HCT116 (cell line): ENCODE data around the gene TSPEAR. TPM values are rescaled to one million over a fixed set of nuclear protein-coding genes. Genes with fewer than 3 reads are reported as not detected.

ENCODE experiments used
- ATAC-seq: fragments of 200-7000 bp; cut with Tn5 transposase; 2 replicates; pipeline ENCODE4 v1.9.1; 2020; ENCODE audit warnings: mild to moderate bottlenecking, moderate library complexity
- BruUV-seq: library from RNA; stranded (reverse); fragments of 400-500 nt; replicated peaks from 2 replicates; lab custom pipeline; 2021; lab: Mats Ljungman, UMichigan
- CTCF ChIA-PET: fragments of 300-600 bp; sonication (Branson Sonifier 250); formaldehyde crosslinking; loops from one replicate; lab custom pipeline; 2021; ENCODE audit warnings: antibody characterized with exemption; lab: Charles Lee
- POLR2A ChIA-PET: fragments of 300-600, 350-600 bp; sonication (Branson Sonifier 250); formaldehyde crosslinking; loops from one replicate; lab custom pipeline; 2021; ENCODE audit warnings: antibody characterized with exemption; lab: Charles Lee
- RAD21 ChIA-PET, 2 experiments: fragments of 300-600 bp; sonication (Branson Sonifier 250); formaldehyde crosslinking; loops; one replicate each; lab custom pipeline; 2023; ENCODE audit warnings: low total read pairs in 2 of 2; ENCODE audit not compliant: uncharacterized antibody in 2 of 2, unreplicated experiment in 2 of 2, low non-redundant PET in 1 of 2; lab: Charles Lee
- DNase-seq: peaks from one replicate; pipeline ENCODE4 v3.0.0-alpha.2; 2010; ENCODE audit warnings: low read depth, low spot score
- H2AFZ ChIP-seq: fragments of 200-600 bp; shearing (Covaris generic), sonication (generic); 2 replicates; pipeline ENCODE4 v1.6.1; 2017; ENCODE audit warnings: low read depth, mixed run types, mixed read lengths, antibody characterized with exemption, low read length; ENCODE audit not compliant: poor library complexity, severe bottlenecking
- H3K27ac ChIP-seq: 2 replicates; pipeline ENCODE4 v1.5.1; 2012; ENCODE audit warnings: low read depth, low read length
- H3K27me3 ChIP-seq: fragments of 200-600 bp; sonication (generic); 2 replicates; pipeline ENCODE4 v1.6.1; 2016; ENCODE audit warnings: mixed run types, low read length, mixed read lengths; ENCODE audit not compliant: insufficient read depth
- H3K36me3 ChIP-seq, 2 experiments: fragments of 200-500 bp in 1 of 2; fragments of 200-600 bp in 1 of 2; sonication (Bioruptor generic) in 1 of 2; sonication (generic) in 1 of 2; 2 replicates each; pipeline versions ENCODE4 v1.5.1 to v1.6.1; 2014 to 2016; ENCODE audit warnings: low read length in 2 of 2, inconsistent platforms in 1 of 2, mixed read lengths in 1 of 2, mixed run types in 1 of 2; ENCODE audit not compliant: insufficient read depth in 2 of 2, control insufficient read depth in 1 of 2
- H3K4me1 ChIP-seq, 2 experiments: fragments of 200-600 bp in 1 of 2; sonication (generic) in 1 of 2; 2 replicates each; pipeline versions ENCODE4 v1.5.1 to v1.6.1; 2012 to 2017; ENCODE audit warnings: low read length in 2 of 2, inconsistent platforms in 1 of 2, mild to moderate bottlenecking in 1 of 2, mixed read lengths in 1 of 2, mixed run types in 1 of 2, moderate library complexity in 1 of 2; ENCODE audit not compliant: insufficient read depth in 2 of 2, control insufficient read depth in 1 of 2
- H3K4me2 ChIP-seq: fragments of 200-600 bp; sonication (generic); 2 replicates; pipeline ENCODE4 v1.6.1; 2017; ENCODE audit warnings: mixed run types, low read length, mixed read lengths
- H3K4me3 ChIP-seq, 2 experiments: fragments of 200-600 bp in 1 of 2; sonication (generic) in 1 of 2; replicated peaks in 1 of 2; 2 replicates each; pipeline ENCODE4 v1.5.1; 2011 to 2016; ENCODE audit warnings: low read length in 2 of 2, control low read depth in 1 of 2, low read depth in 1 of 2, mild to moderate bottlenecking in 1 of 2, mixed read lengths in 1 of 2, mixed run types in 1 of 2
- H3K79me2 ChIP-seq: fragments of 200-600 bp; sonication (generic); 2 replicates; pipeline ENCODE4 v1.6.1; 2017; ENCODE audit warnings: mild to moderate bottlenecking, mixed run types, low read length, moderate library complexity, mixed read lengths; ENCODE audit not compliant: insufficient read depth
- H3K9ac ChIP-seq: fragments of 200-600 bp; sonication (generic); 2 replicates; pipeline ENCODE4 v1.6.1; 2016; ENCODE audit warnings: low read length, mixed read lengths
- H3K9me2 ChIP-seq: fragments of 200-600 bp; sonication (generic), shearing (Covaris generic); 2 replicates; pipeline ENCODE4 v1.6.1; 2017; ENCODE audit warnings: mixed run types, mild to moderate bottlenecking, moderate library complexity; ENCODE audit not compliant: insufficient read depth
- H3K9me3 ChIP-seq, 2 experiments: fragments of 200-500 bp in 1 of 2; fragments of 200-600 bp in 1 of 2; sonication (Bioruptor generic) in 1 of 2; sonication (generic) in 1 of 2; 2 replicates each; pipeline ENCODE4 v1.6.1; 2014 to 2017; ENCODE audit warnings: low read length in 2 of 2, mixed read lengths in 2 of 2, inconsistent platforms in 1 of 2, low read depth in 1 of 2, mild to moderate bottlenecking in 1 of 2, mixed run types in 1 of 2, moderate library complexity in 1 of 2; ENCODE audit not compliant: control insufficient read depth in 1 of 2, insufficient read depth in 1 of 2
- H4K20me1 ChIP-seq: fragments of 200-600 bp; sonication (generic), shearing (Covaris generic); 2 replicates; pipeline ENCODE4 v1.6.1; 2017; ENCODE audit warnings: mixed run types, mild to moderate bottlenecking, moderate library complexity; ENCODE audit not compliant: insufficient read depth
- CEBPB ChIP-seq: IDR thresholded peaks from 2 replicates; pipeline ENCODE4 v1.6.1; 2012; ENCODE audit warnings: low read depth
- CTCF ChIP-seq, 3 experiments: fragments of 200-600 bp in 1 of 3; sonication (generic) in 1 of 3; IDR thresholded peaks in 2 of 3; conservative IDR thresholded peaks in 1 of 3; 2 replicates each; pipeline ENCODE4 v1.5.1; 2012 to 2017; ENCODE audit warnings: low read depth in 2 of 3, low read length in 2 of 3, antibody characterized with exemption in 1 of 3, borderline replicate concordance in 1 of 3, control low read depth in 1 of 3, mild to moderate bottlenecking in 1 of 3, mixed read lengths in 1 of 3, mixed run types in 1 of 3, moderate library complexity in 1 of 3; ENCODE audit not compliant: insufficient read depth in 1 of 3
- EGR1 ChIP-seq: IDR thresholded peaks from 2 replicates; pipeline ENCODE4 v1.6.1; 2012; ENCODE audit warnings: low read depth
- EZH2 ChIP-seq: fragments of 200-600 bp; sonication (generic); IDR thresholded peaks from 2 replicates; pipeline ENCODE4 v1.6.1; 2017; ENCODE audit warnings: antibody characterized with exemption, mixed run types
- EZH2phosphoT487 ChIP-seq: fragments of 200-600 bp; IDR thresholded peaks from 2 replicates; pipeline ENCODE4 v1.6.1; 2018; ENCODE audit warnings: antibody characterized with exemption, borderline replicate concordance
- FOSL1 ChIP-seq: IDR thresholded peaks from 2 replicates; pipeline ENCODE4 v1.6.1; 2012; ENCODE audit warnings: low read depth
- MAX ChIP-seq: IDR thresholded peaks from 2 replicates; pipeline ENCODE4 v1.6.1; 2012
- POLR2AphosphoS5 ChIP-seq: IDR thresholded peaks from 2 replicates; pipeline ENCODE4 v1.6.1; 2011; ENCODE audit warnings: mild to moderate bottlenecking, low read depth, low read length, moderate library complexity
- REST ChIP-seq: IDR thresholded peaks from 2 replicates; pipeline ENCODE4 v1.6.1; 2012; ENCODE audit warnings: low read depth
- SP1 ChIP-seq: IDR thresholded peaks from 2 replicates; pipeline ENCODE4 v1.6.1; 2012; ENCODE audit warnings: low read depth
- SRF ChIP-seq: IDR thresholded peaks from 2 replicates; pipeline ENCODE4 v1.6.1; 2012; ENCODE audit warnings: low read depth
- TCF7L2 ChIP-seq: IDR thresholded peaks from 2 replicates; pipeline ENCODE4 v1.7.0; 2011; ENCODE audit warnings: borderline replicate concordance, inconsistent platforms; ENCODE audit not compliant: insufficient read depth, insufficient read length; ENCODE audit errors: extremely low read depth
- YY1 ChIP-seq: IDR thresholded peaks from 2 replicates; pipeline ENCODE4 v1.6.1; 2011; ENCODE audit warnings: low read length, low read depth, moderate library complexity, mild to moderate bottlenecking; ENCODE audit not compliant: insufficient replicate concordance; ENCODE audit errors: extremely low read depth
- ZBTB33 ChIP-seq: IDR thresholded peaks from 2 replicates; pipeline ENCODE4 v1.6.1; 2011; ENCODE audit warnings: mild to moderate bottlenecking, low read length, moderate library complexity; ENCODE audit not compliant: insufficient replicate concordance; ENCODE audit errors: extremely low read depth
- ZNF274 ChIP-seq: fragments of 200-500 bp; sonication (Bioruptor generic); IDR thresholded peaks from 2 replicates; pipeline ENCODE4 v1.6.1; 2014; ENCODE audit warnings: mild to moderate bottlenecking, low read depth, low read length, inconsistent platforms
- intact Hi-C: fragments of 100-400 bp; cut with micrococcal nuclease; formaldehyde crosslinking; loops from 2 replicates; pipeline ENCODE4 v1.10.0; 2022
- total RNA-seq: library from RNA; stranded (reverse); gene quantifications from one replicate; pipeline ENCODE4 v1.2.1, GENCODE V29; 2021; ENCODE audit not compliant: unreplicated experiment

Gene TSPEAR
- total RNA-seq, 1 experiment from 2014 or later = not detected

GRCh38 chr21:44639331-44639655 is 72.1 kb downstream of the TSPEAR start:
- POLR2A ChIA-PET = no interaction called here
- no peak overlapping the region for H3K4me2 ChIP-seq

More at GRCh38 chr21:44639331-44639655, 72.1 kb downstream of the TSPEAR start:
- no peak overlapping the region for H3K27ac ChIP-seq
- no peak overlapping the region for H3K4me3 ChIP-seq
- H3K9me3 ChIP-seq = peaks cover 6 to 8% of the 10 kb centered on the region in 2 experiments; a peak in 2 of 4 replicates
- H2AFZ ChIP-seq = no peak overlapping the region
- ChIA-PET RAD21 (no interaction called here), CTCF (no interaction called here)
- no peaks in the 10 kb centered on the region for H3K9me2 ChIP-seq
- no peak for ATAC-seq
- H3K36me3 ChIP-seq = no peaks in the 10 kb centered on the region
- no peaks in the 10 kb centered on the region for H3K79me2 ChIP-seq
- BruUV-seq = no TSS peak
- no peak overlapping the region for H3K9ac ChIP-seq
- peaks cover 6% of the 10 kb centered on the region; the same call in 1 of the 2 replicates for H3K27me3 ChIP-seq
- no peak for TF ChIP-seq EGR1
- no peak for TF ChIP-seq FOSL1
- no peak for TF ChIP-seq ZBTB33
- no peak for TF ChIP-seq POLR2AphosphoS5
- no peak for TF ChIP-seq TCF7L2
- TF ChIP-seq SP1 = no peak
- no peak for TF ChIP-seq EZH2
- no peak for TF ChIP-seq YY1
- TF ChIP-seq ZNF274 = no peak
- no peak for TF ChIP-seq CEBPB
- TF ChIP-seq CTCF (IDR thresholded peaks at IDR 0.05 in 2 of 3, conservative IDR thresholded peaks at IDR 0.05 in 1 of 3; ENCODE audit: borderline replicate concordance in 1 of 3, insufficient read depth in 1 of 3, low read depth in 2 of 3, low read length in 2 of 3) = no peak
- no peak for TF ChIP-seq REST
- no peak for TF ChIP-seq SRF
- no peak for TF ChIP-seq MAX
- TF ChIP-seq EZH2phosphoT487 = no peak
- intact Hi-C loops = no loop called here
- H4K20me1 ChIP-seq = no peaks in the 10 kb centered on the region
- no peak for DNase-seq
- H3K4me1 ChIP-seq = no peaks in the 10 kb centered on the region
